Endodermal cell (in vitro differentiated cells): ENCODE data around the gene DENND4A. TPM values are rescaled to one million over a fixed set of nuclear protein-coding genes. Genes with fewer than 3 reads are reported as not detected.

Source experiments
- DNase-seq: peaks from one replicate; pipeline ENCODE4 v3.0.0-alpha.2; 2017
- H3K27ac ChIP-seq: 2 replicates; pipeline ENCODE4 v1.5.1; 2013; ENCODE audit warnings: mild to moderate bottlenecking, low read depth, low read length, moderate library complexity
- H3K27me3 ChIP-seq: 2 replicates; pipeline ENCODE4 v1.6.1; 2013; ENCODE audit warnings: mild to moderate bottlenecking, low read length, moderate library complexity; ENCODE audit not compliant: insufficient read depth, control insufficient read depth, poor library complexity, severe bottlenecking
- H3K36me3 ChIP-seq: 2 replicates; pipeline ENCODE4 v1.7.0; 2013; ENCODE audit warnings: mild to moderate bottlenecking, low read length, moderate library complexity; ENCODE audit not compliant: control insufficient read depth, insufficient read depth
- H3K4me1 ChIP-seq: one replicate; pipeline ENCODE4 v1.7.0; 2013; ENCODE audit warnings: low read length; ENCODE audit not compliant: control insufficient read depth, insufficient read depth
- H3K4me3 ChIP-seq: 2 replicates; pipeline ENCODE4 v1.5.1; 2013; ENCODE audit warnings: mild to moderate bottlenecking, low read length, moderate library complexity
- H3K9ac ChIP-seq: 2 replicates; pipeline ENCODE4 v1.6.1; 2013; ENCODE audit warnings: mild to moderate bottlenecking, low read length, moderate library complexity; ENCODE audit not compliant: poor library complexity, severe bottlenecking; ENCODE audit errors: extremely low read depth
- H3K9me3 ChIP-seq: 2 replicates; pipeline ENCODE4 v1.6.1; 2013; ENCODE audit warnings: mild to moderate bottlenecking, low read length, moderate library complexity; ENCODE audit not compliant: control insufficient read depth
- H3K27ac Mint-ChIP-seq: 2 replicates; pipeline ENCODE4 v1.8.0; 2020; ENCODE audit warnings: mixed read lengths
- H3K27me3 Mint-ChIP-seq: 2 replicates; pipeline ENCODE4 v1.8.0; 2021; ENCODE audit warnings: mild to moderate bottlenecking, mixed read lengths; ENCODE audit not compliant: insufficient read depth
- H3K36me3 Mint-ChIP-seq: 2 replicates; pipeline ENCODE4 v1.8.0; 2020; ENCODE audit warnings: low read depth, mixed read lengths
- H3K4me1 Mint-ChIP-seq: 2 replicates; pipeline ENCODE4 v1.8.0; 2020; ENCODE audit warnings: mixed read lengths
- H3K4me3 Mint-ChIP-seq: 2 replicates; pipeline ENCODE4 v1.8.0; 2020; ENCODE audit warnings: mild to moderate bottlenecking, moderate library complexity, mixed read lengths
- H3K9me3 Mint-ChIP-seq: 2 replicates; pipeline ENCODE4 v1.8.0; 2020; ENCODE audit warnings: mild to moderate bottlenecking, mixed read lengths
- CTCF ChIP-seq: fragments of 200-600 bp; sonication (generic); conservative IDR thresholded peaks from 2 replicates; pipeline ENCODE4 v1.5.0; 2021; ENCODE audit warnings: antibody characterized with exemption, mild to moderate bottlenecking
- WGBS, 2 experiments: methylation state at CpG; one replicate each; pipeline versions ENCODE4 v1.1.5 to v1.1.7; 2013; ENCODE audit warnings: missing lambda C conversion rate in 2 of 2, mixed read lengths in 1 of 2; ENCODE audit not compliant: insufficient coverage in 1 of 2, insufficient read length in 1 of 2; 5-methylcytosine and 5-hydroxymethylcytosine counted together
- total RNA-seq, 2 donors: library from RNA; stranded (reverse); fragmentation: NEBNext Ultra II Directional in 1 of 2; extraction: Animal tissue kit (Norgen Biotek cat#: 25700) in 1 of 2; gene quantifications; 2 replicates in 1 of 2; 3 replicates in 1 of 2; pipeline ENCODE4 v1.2.1, GENCODE V29; 2021

Gene DENND4A
- total RNA-seq, 2 donors from 2014 or later: 7.3 to 9.8 TPM

DNA sequence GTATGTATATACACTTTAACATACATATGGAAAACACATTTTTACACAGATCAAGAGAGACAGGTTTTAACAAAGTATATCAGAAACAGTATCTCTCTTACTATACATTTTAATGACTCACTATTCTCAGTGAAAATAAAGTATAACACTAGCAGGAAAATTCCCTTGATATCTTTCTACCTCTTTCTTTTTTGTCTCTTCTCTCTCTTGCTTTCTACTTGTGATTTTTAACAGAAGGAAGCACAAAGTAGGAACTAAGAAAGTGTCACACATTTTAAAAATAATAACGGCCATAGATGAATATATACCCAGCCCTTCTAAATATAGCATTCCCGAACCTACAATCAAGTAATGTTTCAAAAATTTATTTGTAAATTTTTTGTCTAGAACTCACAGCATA is 4.8 kb downstream of the DENND4A start:
- no peaks in the 10 kb centered on the region for H3K9me3 ChIP-seq
- H3K4me3 ChIP-seq: no peak overlapping the region
- H3K27ac ChIP-seq: no peak overlapping the region
- no peaks in the 10 kb centered on the region for H3K27me3 ChIP-seq
- no peak overlapping the region for H3K9ac ChIP-seq
- Mint-ChIP-seq H3K9me3 (no peaks in the 10 kb centered on the region), H3K36me3 (no peaks in the 10 kb centered on the region), H3K4me3 (no peak overlapping the region), H3K27me3 (no peaks in the 10 kb centered on the region), H3K27ac (no peak overlapping the region), H3K4me1 (peaks cover 14% of the 10 kb centered on the region)
- H3K4me1 ChIP-seq: no peaks in the 10 kb centered on the region
- DNase-seq: no peak
- TF ChIP-seq CTCF: no peak
- WGBS, 2 experiments: 85% methylated on average over 2 of the region's 2 CpGs; no CpG with 5 or more reads in 1 of the 2 experiments
- no peaks in the 10 kb centered on the region for H3K36me3 ChIP-seq

DNA sequence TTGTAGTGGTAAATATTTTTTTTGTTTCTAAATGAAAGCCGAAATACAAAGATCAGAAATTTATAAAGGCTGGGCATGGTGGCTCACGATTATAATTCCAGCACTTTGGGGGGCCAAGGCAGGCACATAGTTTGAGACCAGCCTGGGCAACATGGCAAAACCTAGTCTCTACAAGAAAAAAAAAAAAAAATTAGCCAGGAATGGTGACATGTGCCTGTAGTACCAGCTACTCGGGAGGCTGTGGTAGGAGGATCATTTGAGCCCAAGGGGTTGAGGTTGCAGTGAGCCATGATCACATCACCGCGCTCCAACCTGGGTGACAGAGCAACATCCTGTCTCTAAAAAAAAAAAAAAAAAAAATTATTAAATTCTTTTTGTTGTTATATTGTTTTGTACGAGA is 6.9 kb downstream of the DENND4A start:
- no peaks in the 10 kb centered on the region for H3K36me3 ChIP-seq
- H3K9me3 ChIP-seq: no peaks in the 10 kb centered on the region
- no peaks in the 10 kb centered on the region for H3K9me3 Mint-ChIP-seq
- no peak for TF ChIP-seq CTCF
- 94 to 97% methylated on average over 2 to 5 of the region's 6 CpGs for WGBS, 2 experiments
- H3K27me3 ChIP-seq: no peaks in the 10 kb centered on the region
- H3K9ac ChIP-seq: no peak overlapping the region
- no peak overlapping the region for H3K4me3 Mint-ChIP-seq
- H3K27ac ChIP-seq: no peak overlapping the region
- H3K36me3 Mint-ChIP-seq: no peaks in the 10 kb centered on the region
- no peak for DNase-seq
- H3K4me1 Mint-ChIP-seq: peaks cover 7% of the 10 kb centered on the region
- no peaks in the 10 kb centered on the region for H3K4me1 ChIP-seq
- no peaks in the 10 kb centered on the region for H3K27me3 Mint-ChIP-seq
- no peak overlapping the region for H3K4me3 ChIP-seq
- H3K27ac Mint-ChIP-seq: no peak overlapping the region

GRCh38 chr15:65783872-65784271 is 8.2 kb downstream of the DENND4A start:
- H3K9me3 Mint-ChIP-seq: no peaks in the 10 kb centered on the region
- no peaks in the 10 kb centered on the region for H3K9me3 ChIP-seq
- H3K27me3 Mint-ChIP-seq: no peaks in the 10 kb centered on the region
- H3K36me3 ChIP-seq: no peaks in the 10 kb centered on the region
- TF ChIP-seq CTCF: no peak
- H3K4me1 Mint-ChIP-seq: peaks cover 7% of the 10 kb centered on the region
- no peaks in the 10 kb centered on the region for H3K27me3 ChIP-seq
- no peak overlapping the region for H3K4me3 ChIP-seq
- peak overlapping the region; percentile 8 for H3K4me3 Mint-ChIP-seq
- no peak overlapping the region for H3K27ac ChIP-seq
- WGBS, 2 experiments: 61 to 82% methylated on average over 3 to 5 of the region's 5 CpGs
- DNase-seq: no peak
- no peaks in the 10 kb centered on the region for H3K36me3 Mint-ChIP-seq
- H3K9ac ChIP-seq: no peak overlapping the region
- peak overlapping the region; percentile 50 for H3K27ac Mint-ChIP-seq
- no peaks in the 10 kb centered on the region for H3K4me1 ChIP-seq
